GM06990 (cell line): ENCODE results near the gene ELAVL3.

ENCODE experiments used
- DNase-seq: peaks from one replicate; pipeline ENCODE4 v3.0.0-alpha.2; 2011; ENCODE audit not compliant: insufficient read length; ENCODE audit errors: extremely low read depth
- H3K27me3 ChIP-seq: replicated peaks from 2 replicates; pipeline ENCODE4 v1.6.0; 2011; ENCODE audit warnings: low read length; ENCODE audit not compliant: control insufficient read depth, insufficient read depth
- H3K36me3 ChIP-seq: 2 replicates; pipeline ENCODE4 v1.5.1; 2011; ENCODE audit warnings: low read length; ENCODE audit not compliant: control insufficient read depth, insufficient read depth
- H3K4me3 ChIP-seq: replicated peaks from 2 replicates; pipeline ENCODE4 v1.5.1; 2011; ENCODE audit warnings: low read depth, mild to moderate bottlenecking, control low read depth, low read length
- CTCF ChIP-seq: IDR thresholded peaks from 2 replicates; pipeline ENCODE4 v1.5.1; 2011; ENCODE audit warnings: low read length, control low read depth, mild to moderate bottlenecking, inconsistent platforms; ENCODE audit not compliant: insufficient read depth, poor library complexity, severe bottlenecking

ELAVL3 gene

GRCh38 chr19:11452620-11453310 lies 28.1 kb downstream of the ELAVL3 start:
- H3K4me3 ChIP-seq, result peak overlapping the region; percentile 68
- peak; percentile 78 for TF ChIP-seq CTCF
- peaks cover 14% of the 10 kb centered on the region for H3K36me3 ChIP-seq
- DNase-seq, result no peak
- no peaks in the 10 kb centered on the region for H3K27me3 ChIP-seq

GRCh38 chr19:11451871-11452619 lies 28.8 kb downstream of the ELAVL3 start:
- Histone ChIP-seq H3K27me3 (no peaks in the 10 kb centered on the region), H3K4me3 (peak overlapping the region; percentile 68), H3K36me3 (peaks cover 20% of the 10 kb centered on the region)
- DNase-seq, result no peak
- no peak for TF ChIP-seq CTCF

- no peaks in the 10 kb centered on the region for H3K27me3 ChIP-seq
- no peak for DNase-seq
- peak overlapping the region; percentile 68 for H3K4me3 ChIP-seq
- no peak for TF ChIP-seq CTCF
- H3K36me3 ChIP-seq, result peaks cover 25% of the 10 kb centered on the region
Measured at GRCh38 chr19:11451327-11451870, 29.4 kb downstream of the ELAVL3 start.

GRCh38 chr19:11450570-11451326 lies 30.1 kb downstream of the ELAVL3 start:
- peaks cover 30% of the 10 kb centered on the region for H3K36me3 ChIP-seq
- DNase-seq, result no peak
- no peaks in the 10 kb centered on the region for H3K27me3 ChIP-seq
- no peak for TF ChIP-seq CTCF
- no peak overlapping the region for H3K4me3 ChIP-seq

- peaks cover 41% of the 10 kb centered on the region for H3K36me3 ChIP-seq
- TF ChIP-seq CTCF, result no peak
Measured at GRCh38 chr19:11448923-11449554, 31.8 kb downstream of the ELAVL3 start.

More at GRCh38 chr19:11448923-11449554, 31.8 kb downstream of the ELAVL3 start:
- DNase-seq, result no peak
- Histone ChIP-seq H3K27me3 (no peaks in the 10 kb centered on the region), H3K4me3 (no peak overlapping the region)
